ENCODE results near the gene CAMKK1.
A peak's percentile ranks its signal among the peaks of the same experiment; 100 is the strongest.

Gene CAMKK1

GRCh38 chr17:3892095-3892998 is 506 bp downstream of the CAMKK1 start:
- Histone ChIP-seq H3K9me3 (replicated peaks in 1 of 11) (no peaks in the 10 kb centered on the region), H3K27ac (peak overlapping the region in 9 of 11 experiments; percentile 18 to 57 (median 48); a peak in 15 of 22 replicates), H3K4me3 (peak overlapping the region; percentile 62 to 76 (median 70)), H3K4me2 (peak overlapping the region; percentile 91 to 100 (median 99)), H3K36me3 (peaks cover 0 to 11% (median 4%) of the 10 kb centered on the region in 11 experiments; a peak in 13 of 22 replicates), H3K27me3 (peaks cover 0 to 13% (median 9%) of the 10 kb centered on the region in 11 experiments; a peak in 7 of 22 replicates), H4K20me1 (peaks cover 0 to 27% (median 9%) of the 10 kb centered on the region in 11 experiments; a peak in 12 of 22 replicates), H3K4me1 (peaks cover 77 to 93% (median 83%) of the 10 kb centered on the region in 10 experiments), H3K9ac (peak overlapping the region; percentile 26 to 80 (median 71); a peak in 21 of 22 replicates)
- TF ChIP-seq Cebpa-rat (IDR thresholded peaks at IDR 0.05), result no peak

- H3K4me2 ChIP-seq, result peak overlapping the region; percentile 91 to 100 (median 99)
- H3K9me3 ChIP-seq (replicated peaks in 1 of 11), result no peaks in the 10 kb centered on the region
- peak overlapping the region; percentile 62 to 76 (median 70); a peak in 19 of 20 replicates for H3K4me3 ChIP-seq
- H3K27ac ChIP-seq, result peak overlapping the region in 2 of 11 experiments; percentile 49 to 57; a peak in 3 of 22 replicates
- peaks cover 0 to 13% (median 9%) of the 10 kb centered on the region in 11 experiments; a peak in 7 of 22 replicates for H3K27me3 ChIP-seq
- H3K36me3 ChIP-seq, result peaks cover 0 to 4% (median 0%) of the 10 kb centered on the region in 11 experiments; a peak in 5 of 22 replicates
- TF ChIP-seq Cebpa-rat (IDR thresholded peaks at IDR 0.05), result no peak
- H3K9ac ChIP-seq, result peak overlapping the region in 8 of 11 experiments; percentile 58 to 80 (median 72); a peak in 16 of 22 replicates
- peaks cover 0 to 27% (median 9%) of the 10 kb centered on the region in 11 experiments; a peak in 12 of 22 replicates for H4K20me1 ChIP-seq
- peaks cover 78 to 93% (median 86%) of the 10 kb centered on the region in 10 experiments for H3K4me1 ChIP-seq
Measured at GRCh38 chr17:3891626-3892094, 1.2 kb downstream of the CAMKK1 start.

- peak overlapping the region in 9 of 11 experiments; percentile 57 to 82 (median 74); a peak in 15 of 22 replicates for H3K27ac ChIP-seq
- H3K4me3 ChIP-seq, result peak overlapping the region in 3 of 10 experiments; percentile 23 to 76 (median 41); a peak in 4 of 20 replicates
- H3K4me1 ChIP-seq, result peaks cover 86 to 96% (median 91%) of the 10 kb centered on the region in 10 experiments
Measured at GRCh38 chr17:3890878-3891219, 2.0 kb downstream of the CAMKK1 start.

GRCh38 chr17:3890082-3890877 is 2.6 kb downstream of the CAMKK1 start:
- peak overlapping the region in 4 of 10 experiments; percentile 13 to 76 (median 37); a peak in 8 of 20 replicates for H3K4me3 ChIP-seq
- peak overlapping the region in 10 of 11 experiments; percentile 21 to 67 (median 62); a peak in 19 of 22 replicates for H3K9ac ChIP-seq

More at GRCh38 chr17:3890878-3891219, 2.0 kb downstream of the CAMKK1 start:
- Histone ChIP-seq H3K9me3 (replicated peaks in 1 of 11) (no peaks in the 10 kb centered on the region), H3K9ac (peak overlapping the region in 9 of 11 experiments; percentile 47 to 80 (median 62); a peak in 14 of 22 replicates), H4K20me1 (peaks cover 0 to 27% (median 9%) of the 10 kb centered on the region in 11 experiments; a peak in 12 of 22 replicates), H3K4me2 (peak overlapping the region; percentile 91 to 100 (median 99)), H3K27me3 (peaks cover 0 to 13% (median 9%) of the 10 kb centered on the region in 11 experiments; a peak in 7 of 22 replicates), H3K36me3 (no peaks in the 10 kb centered on the region; a peak in 1 of 22 replicates)
- no peak for TF ChIP-seq Cebpa-rat (IDR thresholded peaks at IDR 0.05)

GRCh38 chr17:3889325-3890012 is 3.4 kb downstream of the CAMKK1 start:
- Histone ChIP-seq H3K36me3 (peaks cover 0 to 10% (median 4%) of the 10 kb centered on the region in 11 experiments; a peak in 10 of 22 replicates), H3K27ac (peak overlapping the region in 9 of 11 experiments; percentile 64 to 90 (median 78); a peak in 18 of 22 replicates), H3K27me3 (peaks cover 0 to 13% (median 9%) of the 10 kb centered on the region in 11 experiments; a peak in 7 of 22 replicates), H3K4me1 (peaks cover 82 to 96% (median 89%) of the 10 kb centered on the region in 10 experiments), H3K4me3 (peak overlapping the region in 4 of 10 experiments; percentile 13 to 41 (median 37); a peak in 7 of 20 replicates), H3K9ac (peak overlapping the region in 9 of 11 experiments; percentile 51 to 66 (median 62); a peak in 18 of 22 replicates), H4K20me1 (peaks cover 0 to 27% (median 9%) of the 10 kb centered on the region in 11 experiments; a peak in 12 of 22 replicates), H3K9me3 (replicated peaks in 1 of 11) (no peaks in the 10 kb centered on the region), H3K4me2 (peak overlapping the region; percentile 91 to 100 (median 99))
- TF ChIP-seq Cebpa-rat (IDR thresholded peaks at IDR 0.05), result no peak

More at GRCh38 chr17:3890082-3890877, 2.6 kb downstream of the CAMKK1 start:
- Histone ChIP-seq H3K36me3 (peaks cover 0 to 2% (median 0%) of the 10 kb centered on the region in 11 experiments; a peak in 7 of 22 replicates), H3K27ac (peak overlapping the region in 10 of 11 experiments; percentile 18 to 90 (median 76); a peak in 18 of 22 replicates), H3K27me3 (peaks cover 0 to 13% (median 9%) of the 10 kb centered on the region in 11 experiments; a peak in 7 of 22 replicates), H3K9me3 (replicated peaks in 1 of 11) (no peaks in the 10 kb centered on the region), H3K4me2 (peak overlapping the region; percentile 91 to 100 (median 99)), H3K4me1 (peaks cover 90 to 96% (median 93%) of the 10 kb centered on the region in 10 experiments), H4K20me1 (peaks cover 0 to 27% (median 9%) of the 10 kb centered on the region in 11 experiments; a peak in 12 of 22 replicates)
- TF ChIP-seq Cebpa-rat (IDR thresholded peaks at IDR 0.05), result no peak

GRCh38 chr17:3888343-3889171 is 4.3 kb downstream of the CAMKK1 start:
- H3K27ac ChIP-seq, result peak overlapping the region in 9 of 11 experiments; percentile 67 to 90 (median 80); a peak in 18 of 22 replicates
- peaks cover 73 to 92% (median 80%) of the 10 kb centered on the region in 10 experiments for H3K4me1 ChIP-seq
- no peaks in the 10 kb centered on the region for H3K9me3 ChIP-seq (replicated peaks in 1 of 11)
- H4K20me1 ChIP-seq, result peaks cover 0 to 27% (median 9%) of the 10 kb centered on the region in 11 experiments; a peak in 12 of 22 replicates
- peaks cover 0 to 13% (median 9%) of the 10 kb centered on the region in 11 experiments; a peak in 7 of 22 replicates for H3K27me3 ChIP-seq
- H3K4me2 ChIP-seq, result peak overlapping the region; percentile 91 to 100 (median 99)
- H3K36me3 ChIP-seq, result peaks cover 0 to 20% (median 6%) of the 10 kb centered on the region in 11 experiments; a peak in 10 of 22 replicates
- no peak overlapping the region for H3K4me3 ChIP-seq
- peak overlapping the region in 9 of 11 experiments; percentile 38 to 71 (median 63); a peak in 17 of 22 replicates for H3K9ac ChIP-seq
- no peak for TF ChIP-seq Cebpa-rat (IDR thresholded peaks at IDR 0.05)

Measured in BLaER1 treated with 17β-estradiol and CSF1 and Interleukin-3, amounts not matched to agents 10 nM and 100 nM (cell line).